ENCODE measurements around the gene ESPNL.

- TF ChIP-seq, protein P1, sequence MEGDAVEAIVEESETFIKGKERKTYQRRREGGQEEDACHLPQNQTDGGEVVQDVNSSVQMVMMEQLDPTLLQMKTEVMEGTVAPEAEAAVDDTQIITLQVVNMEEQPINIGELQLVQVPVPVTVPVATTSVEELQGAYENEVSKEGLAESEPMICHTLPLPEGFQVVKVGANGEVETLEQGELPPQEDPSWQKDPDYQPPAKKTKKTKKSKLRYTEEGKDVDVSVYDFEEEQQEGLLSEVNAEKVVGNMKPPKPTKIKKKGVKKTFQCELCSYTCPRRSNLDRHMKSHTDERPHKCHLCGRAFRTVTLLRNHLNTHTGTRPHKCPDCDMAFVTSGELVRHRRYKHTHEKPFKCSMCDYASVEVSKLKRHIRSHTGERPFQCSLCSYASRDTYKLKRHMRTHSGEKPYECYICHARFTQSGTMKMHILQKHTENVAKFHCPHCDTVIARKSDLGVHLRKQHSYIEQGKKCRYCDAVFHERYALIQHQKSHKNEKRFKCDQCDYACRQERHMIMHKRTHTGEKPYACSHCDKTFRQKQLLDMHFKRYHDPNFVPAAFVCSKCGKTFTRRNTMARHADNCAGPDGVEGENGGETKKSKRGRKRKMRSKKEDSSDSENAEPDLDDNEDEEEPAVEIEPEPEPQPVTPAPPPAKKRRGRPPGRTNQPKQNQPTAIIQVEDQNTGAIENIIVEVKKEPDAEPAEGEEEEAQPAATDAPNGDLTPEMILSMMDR (IDR thresholded peaks at IDR 0.05): no peak
- TF ChIP-seq POLR2A (IDR thresholded peaks at IDR 0.05): no peak
These were observed 22.4 kb downstream of the ESPNL start for GRCh38 chr2:238122287-238123217.
